GM15510 (cell line): ENCODE measurements around the gene HOXC11.

Experiments used
- POLR2A ChIP-seq: IDR thresholded peaks from 3 replicates; pipeline ENCODE4 v1.6.1; 2011; ENCODE audit warnings: borderline replicate concordance; ENCODE audit not compliant: insufficient read length; ENCODE audit errors: extremely low read depth

HOXC11 gene

GRCh38 chr12:53989227-53990113 lies 16.5 kb downstream of the HOXC11 start:
- no peak for TF ChIP-seq POLR2A

DNA sequence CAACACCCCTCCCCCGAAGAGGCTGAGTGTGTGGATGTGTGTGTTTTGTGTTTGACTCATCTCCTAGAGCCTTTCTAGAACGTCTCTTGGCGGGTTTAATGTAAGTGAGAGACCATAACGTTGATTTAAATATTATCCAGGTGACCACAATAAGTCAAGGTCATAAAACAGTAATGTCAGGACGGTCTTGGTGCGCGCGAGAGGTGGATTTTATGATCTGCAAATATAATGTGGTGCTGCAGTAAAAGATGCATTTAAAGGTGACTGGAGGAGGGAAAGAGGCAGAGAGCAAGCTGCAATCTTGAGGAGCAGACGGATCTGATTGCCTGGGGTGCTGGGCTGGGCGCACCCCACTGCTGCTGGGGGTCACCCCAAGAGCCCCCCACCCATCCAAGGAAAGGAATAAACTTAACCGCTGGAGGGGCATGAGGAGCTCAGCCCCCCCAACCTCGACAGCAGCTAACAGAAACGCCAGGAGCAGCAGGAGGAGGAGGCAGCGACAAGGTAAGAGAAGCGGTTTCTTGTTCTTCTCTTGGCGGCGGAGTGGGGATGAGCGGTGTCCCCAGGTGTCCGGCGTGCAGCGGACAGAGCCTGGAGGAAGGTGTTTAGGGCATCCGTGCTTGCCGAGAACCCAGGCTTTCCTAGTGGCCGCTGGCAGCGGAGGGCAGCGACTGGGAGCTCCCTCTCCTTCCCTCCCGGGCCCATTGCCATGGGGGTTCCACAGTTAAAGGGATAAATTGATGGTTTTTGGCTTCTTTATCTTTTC lies 17.6 kb downstream of the HOXC11 start:
- TF ChIP-seq POLR2A = no peak

DNA sequence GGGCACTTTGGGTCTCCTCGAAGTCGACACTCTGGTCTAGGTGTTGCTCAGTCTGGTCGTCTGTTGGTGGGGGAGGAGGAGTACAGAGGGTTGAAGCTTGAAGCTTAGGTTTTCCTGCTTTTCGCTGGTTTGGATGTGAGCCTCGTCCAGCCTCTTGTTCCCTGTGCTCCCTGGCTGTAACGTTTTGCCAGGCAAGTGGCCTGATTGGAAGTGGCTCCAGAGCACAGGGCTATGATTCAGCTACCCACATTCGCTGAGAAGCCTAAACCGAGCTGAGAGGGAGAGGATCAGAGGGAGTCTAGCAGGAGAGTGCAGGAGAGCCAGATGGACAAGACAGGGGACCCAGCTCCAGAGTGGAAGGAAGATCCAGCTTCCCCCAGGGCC lies 18.1 kb downstream of the HOXC11 start:
- TF ChIP-seq POLR2A = no peak

- no peak for TF ChIP-seq POLR2A
These were observed 19.5 kb downstream of the HOXC11 start for GRCh38 chr12:53992377-53992889.

DNA sequence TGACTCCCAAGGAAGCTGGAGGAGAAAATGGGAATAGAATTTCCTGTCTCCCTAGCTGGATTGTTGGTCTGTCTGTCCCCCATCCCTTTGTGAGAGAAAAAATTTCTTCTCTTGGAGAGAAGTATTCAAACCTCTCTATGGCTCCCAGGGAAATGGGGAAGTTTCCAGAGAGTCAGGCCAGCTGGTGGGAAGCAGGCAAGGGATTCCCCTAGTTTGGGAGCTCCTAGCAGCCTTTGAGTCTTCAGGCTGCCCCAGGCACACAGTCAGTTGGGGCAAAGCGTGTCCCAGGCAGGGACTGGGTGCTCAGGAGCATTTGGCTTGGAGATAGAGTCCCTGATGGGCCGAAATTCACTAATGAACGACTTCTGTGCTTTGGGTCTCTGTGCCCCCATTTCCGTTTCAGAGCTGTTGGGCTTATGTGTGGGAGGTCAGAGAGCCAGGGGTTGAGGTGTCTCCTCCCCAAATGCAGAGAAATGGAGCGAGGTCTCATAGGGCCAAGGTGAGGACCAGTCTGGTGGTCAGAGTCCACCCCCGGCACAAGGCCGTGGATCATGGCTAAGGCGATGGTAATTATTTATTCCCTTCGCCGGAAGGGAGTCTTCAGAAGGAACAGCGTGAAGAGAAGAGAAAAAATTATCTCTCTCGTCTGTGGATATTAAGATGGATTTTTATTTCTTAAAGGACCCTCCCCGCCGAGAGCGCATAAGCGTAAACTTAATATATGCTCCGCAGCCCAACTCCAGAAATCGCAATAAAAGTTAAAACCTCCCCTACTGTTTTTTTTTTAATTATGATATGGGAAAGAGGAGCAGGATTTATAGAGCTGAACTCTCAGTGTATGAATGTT lies 20.5 kb downstream of the HOXC11 start:
- TF ChIP-seq POLR2A = no peak

DNA sequence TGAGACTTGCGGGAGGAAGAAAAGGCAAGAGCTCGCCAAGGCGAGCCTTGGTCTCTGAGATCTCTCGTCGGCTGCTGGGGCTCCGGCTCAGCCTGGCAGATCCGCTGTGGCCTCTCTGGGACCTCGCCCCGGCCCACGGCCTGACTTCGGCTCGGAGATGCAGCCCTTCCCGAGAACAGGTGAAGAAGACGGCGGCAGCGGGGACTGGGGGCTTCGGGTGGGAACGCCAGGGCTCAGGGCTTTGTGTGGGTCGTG lies 21.0 kb downstream of the HOXC11 start:
- no peak for TF ChIP-seq POLR2A

DNA sequence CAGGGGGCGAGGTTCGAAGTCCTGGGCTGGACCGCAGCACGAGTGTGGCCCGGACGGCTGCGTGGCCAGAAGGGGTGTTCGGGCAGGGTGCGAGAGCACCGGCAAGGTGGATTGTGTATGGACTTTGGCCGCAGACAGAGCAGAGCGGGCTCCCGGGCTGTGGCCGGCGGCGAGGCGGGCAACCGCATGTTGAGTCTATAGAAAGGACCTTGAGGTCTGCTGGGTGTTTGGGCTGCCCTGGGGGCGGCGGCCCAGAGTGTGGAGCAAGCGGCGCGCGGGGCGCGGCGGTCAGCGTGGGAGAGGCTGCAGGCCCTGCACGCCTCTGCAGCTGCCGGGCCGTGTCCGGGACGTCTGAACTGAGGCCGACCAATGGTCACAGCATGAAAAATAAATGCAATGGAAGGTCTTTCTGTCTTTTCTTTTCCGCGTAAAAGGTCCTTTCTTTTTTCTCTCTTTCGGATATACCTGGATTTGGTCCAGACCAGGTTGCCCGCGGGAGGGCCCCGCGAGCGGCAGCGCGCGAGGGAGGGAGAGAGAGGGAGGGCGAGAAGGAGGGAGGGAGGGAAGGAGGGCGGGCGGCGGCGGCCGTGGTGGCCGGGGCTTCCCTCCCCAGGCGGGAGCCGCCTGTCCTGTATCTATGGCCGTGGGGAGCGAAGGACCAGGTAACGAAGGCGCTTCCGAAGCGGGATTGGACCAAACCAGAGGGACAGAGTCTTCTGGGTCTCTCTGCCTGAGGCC lies 21.5 kb downstream of the HOXC11 start:
- no peak for TF ChIP-seq POLR2A

DNA sequence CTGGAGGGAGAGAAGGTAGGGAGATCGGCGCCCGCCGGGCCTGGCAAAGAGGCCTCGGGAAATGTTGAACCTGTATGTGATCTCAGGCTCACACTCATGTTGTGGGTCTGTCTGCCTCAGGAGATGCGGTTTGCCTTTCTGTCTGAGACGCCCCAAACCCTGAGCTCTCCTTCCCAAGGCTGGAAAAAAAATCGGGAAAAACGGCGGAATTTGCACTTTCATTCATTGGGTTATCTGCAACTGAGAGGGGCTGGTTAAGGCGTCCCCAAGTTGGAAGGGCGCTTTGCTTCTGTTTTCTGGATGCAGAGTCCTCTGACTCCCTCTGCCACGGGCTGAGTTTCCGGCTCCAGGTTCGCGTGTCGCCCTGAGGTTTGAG lies 22.1 kb downstream of the HOXC11 start:
- TF ChIP-seq POLR2A = no peak

DNA sequence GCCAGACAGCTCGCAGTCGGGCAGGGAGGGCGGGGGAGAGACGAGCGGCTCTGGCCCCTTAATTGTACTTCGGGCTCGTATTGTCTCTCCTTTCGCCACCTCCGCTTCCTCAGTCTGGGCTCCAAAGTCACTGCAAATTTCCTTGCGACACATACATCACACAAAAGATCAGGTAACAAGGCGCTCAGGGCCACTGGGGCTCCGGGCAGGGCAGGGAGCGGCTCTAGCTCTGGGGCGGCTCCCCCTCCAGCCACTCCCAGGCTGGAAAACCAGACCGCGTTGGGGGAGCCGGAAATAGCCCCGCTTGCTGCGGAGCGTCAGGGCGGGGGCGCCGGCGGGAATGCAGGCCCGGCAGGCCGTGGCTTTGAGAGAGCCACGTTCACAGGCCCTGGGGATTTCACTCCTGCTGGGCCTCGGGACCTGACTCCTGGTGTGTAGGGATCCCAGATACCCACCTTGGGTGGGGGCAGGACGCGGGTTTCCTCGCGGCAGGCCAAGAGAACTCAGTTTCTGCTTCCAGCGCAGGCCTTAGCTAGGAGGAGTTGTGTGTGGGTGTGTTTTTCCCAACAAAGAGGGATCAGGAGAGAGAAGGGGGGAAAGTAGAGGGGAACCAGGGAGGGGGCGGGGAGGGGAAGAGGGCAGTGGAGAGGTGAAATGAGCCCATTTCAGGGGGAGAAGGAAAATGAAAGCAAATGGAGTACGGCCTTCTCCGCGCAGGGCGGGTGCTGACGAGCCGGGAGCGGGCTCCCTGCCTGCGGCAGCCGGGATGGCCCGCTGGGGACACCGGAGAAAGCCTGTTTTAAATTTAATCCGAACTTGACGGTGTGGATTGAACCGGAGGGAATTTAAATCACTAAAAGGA lies 22.7 kb downstream of the HOXC11 start:
- TF ChIP-seq POLR2A = no peak

DNA sequence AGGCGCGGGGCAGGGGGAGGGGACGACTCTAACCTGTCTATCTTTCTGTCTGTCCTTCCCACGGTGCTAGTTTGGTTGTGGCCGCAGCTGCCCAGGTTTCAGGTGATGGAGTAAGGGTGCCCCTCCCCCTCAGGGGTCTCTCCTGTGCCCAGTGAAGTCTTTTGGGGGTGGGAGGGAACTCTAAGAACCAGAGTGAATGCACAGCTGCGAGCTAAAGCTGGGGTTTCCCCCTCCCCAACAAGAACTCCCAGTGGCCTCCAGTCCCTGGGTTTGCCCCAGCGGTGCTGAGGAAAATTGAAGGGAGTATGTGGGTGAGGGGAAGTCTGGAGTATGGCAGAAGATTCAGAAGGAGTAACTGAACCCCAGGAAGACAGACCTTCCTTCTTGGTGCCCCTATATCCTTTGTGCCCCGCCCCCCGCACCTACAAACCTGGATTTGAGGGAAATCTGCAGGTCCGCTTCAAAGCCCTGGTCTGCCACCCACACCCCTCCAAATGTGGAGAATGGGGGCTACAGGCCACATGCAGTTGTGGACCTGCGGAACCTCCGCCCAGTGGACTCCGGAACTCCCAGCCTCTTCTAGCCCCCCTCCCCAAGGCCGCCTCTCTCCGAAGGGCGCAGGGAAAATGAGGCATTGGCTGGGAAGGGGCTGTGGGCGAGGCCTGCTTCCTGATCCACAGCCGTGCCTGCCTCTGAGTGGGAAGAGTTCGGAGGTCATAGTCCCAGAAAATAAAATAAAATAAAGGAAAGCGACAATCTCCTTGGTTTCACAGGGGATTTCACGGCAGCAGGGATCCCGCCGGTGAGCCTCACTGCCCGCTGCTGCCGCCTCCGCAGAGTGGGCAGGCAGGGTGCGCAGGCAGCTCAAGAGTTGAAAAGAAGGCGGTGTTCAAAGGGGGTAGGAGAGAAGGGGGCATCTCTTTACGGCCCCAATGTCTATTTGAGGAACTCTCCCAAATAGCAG lies 23.6 kb downstream of the HOXC11 start:
- TF ChIP-seq POLR2A = no peak

- no peak for TF ChIP-seq POLR2A
These were observed 24.5 kb downstream of the HOXC11 start for GRCh38 chr12:53997204-53998109.

GRCh38 chr12:53998110-53998899 lies 25.4 kb downstream of the HOXC11 start:
- TF ChIP-seq POLR2A = no peak
